ENCODE measurements around the gene UFSP1. TPM values are rescaled to one million over a fixed set of nuclear protein-coding genes. Genes with fewer than 3 reads are reported as not detected.

The UFSP1 gene
- total RNA-seq, 4 donors from 2014 or later: 1.3 to 19.1 (median 3.7) TPM; not detected in 1

DNA sequence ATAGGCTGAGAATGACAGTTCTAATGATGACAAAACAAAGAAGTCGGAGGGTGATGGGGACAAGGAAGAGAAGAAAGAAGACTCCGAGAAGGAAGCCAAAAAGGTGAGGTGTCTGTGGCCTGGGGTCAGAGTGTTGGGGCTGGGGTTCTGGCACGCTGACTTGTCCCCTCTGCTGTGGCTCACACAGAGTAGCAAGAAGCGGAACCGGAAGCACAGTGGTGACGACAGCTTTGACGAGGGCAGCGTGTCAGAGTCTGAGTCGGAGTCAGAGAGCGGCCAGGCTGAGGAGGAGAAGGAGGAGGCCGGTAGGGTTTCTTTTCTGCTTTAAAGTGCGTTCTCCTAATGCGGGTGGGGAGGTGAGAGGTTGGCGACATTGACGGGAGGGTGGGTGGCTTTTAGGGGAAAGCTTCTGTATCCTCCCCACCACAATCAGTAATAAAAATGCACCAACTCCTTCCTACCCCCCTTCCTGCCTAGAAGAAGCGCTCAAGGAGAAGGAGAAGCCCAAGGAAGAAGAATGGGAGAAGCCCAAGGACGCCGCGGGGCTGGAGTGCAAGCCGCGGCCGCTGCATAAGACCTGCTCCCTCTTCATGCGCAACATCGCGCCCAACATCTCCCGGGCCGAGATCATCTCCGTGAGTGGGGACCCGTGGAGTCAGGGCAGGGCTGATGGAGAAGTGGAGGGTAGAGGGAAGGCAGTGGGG is 4.6 kb downstream of the UFSP1 start:
- H3K36me3 ChIP-seq: peaks cover 0 to 64% (median 30%) of the 10 kb centered on the region in 4 donors

DNA sequence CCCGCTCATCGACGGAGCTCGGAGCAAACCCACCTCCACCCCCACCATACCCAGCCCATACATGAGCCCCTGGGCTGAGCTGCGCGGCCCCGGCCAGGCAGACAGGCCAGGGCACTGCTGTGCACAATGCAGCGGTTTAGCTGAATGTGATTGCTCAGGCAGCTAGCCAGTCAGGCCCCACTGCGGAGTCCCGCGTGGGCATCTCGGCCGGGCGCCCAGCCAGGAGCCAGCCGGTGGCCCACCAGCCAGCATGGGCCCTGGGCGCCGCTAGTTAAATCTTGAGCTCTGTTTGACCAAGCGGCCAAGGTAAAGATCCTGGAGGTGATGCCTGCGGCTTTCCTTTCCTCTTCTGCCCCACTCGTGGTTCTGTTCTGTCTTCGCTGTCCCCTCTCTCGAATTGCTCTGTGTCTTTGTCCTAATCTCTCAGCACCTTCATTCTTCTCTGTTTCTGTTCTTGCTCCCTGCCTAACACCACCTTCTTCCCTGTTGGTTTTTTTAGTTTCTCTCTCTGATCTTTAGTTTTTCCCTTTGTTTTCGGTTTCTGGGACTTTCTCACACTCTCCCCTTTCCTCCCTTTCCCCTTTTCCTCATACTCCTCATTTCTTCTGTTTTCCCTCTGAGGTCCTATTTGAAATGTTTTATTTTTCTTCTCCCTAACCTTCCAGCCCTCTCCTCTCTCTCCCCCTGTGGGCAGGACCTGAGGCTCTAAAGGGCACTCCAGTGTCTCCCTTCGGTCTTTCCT is 6.6 kb downstream of the UFSP1 start:
- H3K4me1 ChIP-seq: peaks cover 3 to 29% (median 6%) of the 10 kb centered on the region in 4 donors
- H3K9me3 ChIP-seq: no peaks in the 10 kb centered on the region
- TF ChIP-seq, protein P1, sequence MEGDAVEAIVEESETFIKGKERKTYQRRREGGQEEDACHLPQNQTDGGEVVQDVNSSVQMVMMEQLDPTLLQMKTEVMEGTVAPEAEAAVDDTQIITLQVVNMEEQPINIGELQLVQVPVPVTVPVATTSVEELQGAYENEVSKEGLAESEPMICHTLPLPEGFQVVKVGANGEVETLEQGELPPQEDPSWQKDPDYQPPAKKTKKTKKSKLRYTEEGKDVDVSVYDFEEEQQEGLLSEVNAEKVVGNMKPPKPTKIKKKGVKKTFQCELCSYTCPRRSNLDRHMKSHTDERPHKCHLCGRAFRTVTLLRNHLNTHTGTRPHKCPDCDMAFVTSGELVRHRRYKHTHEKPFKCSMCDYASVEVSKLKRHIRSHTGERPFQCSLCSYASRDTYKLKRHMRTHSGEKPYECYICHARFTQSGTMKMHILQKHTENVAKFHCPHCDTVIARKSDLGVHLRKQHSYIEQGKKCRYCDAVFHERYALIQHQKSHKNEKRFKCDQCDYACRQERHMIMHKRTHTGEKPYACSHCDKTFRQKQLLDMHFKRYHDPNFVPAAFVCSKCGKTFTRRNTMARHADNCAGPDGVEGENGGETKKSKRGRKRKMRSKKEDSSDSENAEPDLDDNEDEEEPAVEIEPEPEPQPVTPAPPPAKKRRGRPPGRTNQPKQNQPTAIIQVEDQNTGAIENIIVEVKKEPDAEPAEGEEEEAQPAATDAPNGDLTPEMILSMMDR (IDR thresholded peaks at IDR 0.05): no peak
- TF ChIP-seq POLR2AphosphoS5 (IDR thresholded peaks at IDR 0.05): no peak
- TF ChIP-seq POLR2A (IDR thresholded peaks at IDR 0.05): no peak
- TF ChIP-seq EP300 (IDR thresholded peaks at IDR 0.05; ENCODE audit: low read depth): no peak
- no peaks in the 10 kb centered on the region for H3K27me3 ChIP-seq
- intact Hi-C loops (cut with DNase I; ENCODE audit: low total_unique reads) (no loop called here), in situ Hi-C loops (cut with MboI; ENCODE audit: low pct_ligation_motif_present in 1 of 4, low pct_unique_long_range_greater_than_20kb in 1 of 4, low sequenced_read_pairs in 3 of 4) (no loop called here)
- DNase-seq: no peak
- no peak overlapping the region for H3K27ac ChIP-seq
- 93 to 97% methylated on average over 7 to 24 of the region's 24 CpGs for WGBS, 2 donors (ENCODE audit: low coverage in 1 of 2)
- H3K4me3 ChIP-seq: no peak overlapping the region
- peaks cover 0 to 64% (median 30%) of the 10 kb centered on the region in 4 donors for H3K36me3 ChIP-seq

More for the DNA sequence above, 4.6 kb downstream of the UFSP1 start:
- H3K4me1 ChIP-seq: peaks cover 14 to 27% (median 19%) of the 10 kb centered on the region in 4 donors
- whole genome bisulfite sequencing, 2 donors (ENCODE audit: low coverage in 1 of 2): 82 to 91% methylated on average over 12 to 29 of the region's 29 CpGs
- H3K9me3 ChIP-seq: no peaks in the 10 kb centered on the region
- H3K27me3 ChIP-seq: no peaks in the 10 kb centered on the region
- intact Hi-C loops (cut with DNase I; ENCODE audit: low total_unique reads) (no loop called here), in situ Hi-C loops (cut with MboI; ENCODE audit: low pct_ligation_motif_present in 1 of 4, low pct_unique_long_range_greater_than_20kb in 1 of 4, low sequenced_read_pairs in 3 of 4) (no loop called here)
- no peak for DNase-seq
- H3K4me3 ChIP-seq: no peak overlapping the region
- no peak for TF ChIP-seq POLR2AphosphoS5 (IDR thresholded peaks at IDR 0.05)
- no peak for TF ChIP-seq POLR2A (IDR thresholded peaks at IDR 0.05)
- TF ChIP-seq EP300 (IDR thresholded peaks at IDR 0.05; ENCODE audit: low read depth): no peak
- TF ChIP-seq, protein P1 (IDR thresholded peaks at IDR 0.05): no peak
- H3K27ac ChIP-seq: no peak overlapping the region

DNA sequence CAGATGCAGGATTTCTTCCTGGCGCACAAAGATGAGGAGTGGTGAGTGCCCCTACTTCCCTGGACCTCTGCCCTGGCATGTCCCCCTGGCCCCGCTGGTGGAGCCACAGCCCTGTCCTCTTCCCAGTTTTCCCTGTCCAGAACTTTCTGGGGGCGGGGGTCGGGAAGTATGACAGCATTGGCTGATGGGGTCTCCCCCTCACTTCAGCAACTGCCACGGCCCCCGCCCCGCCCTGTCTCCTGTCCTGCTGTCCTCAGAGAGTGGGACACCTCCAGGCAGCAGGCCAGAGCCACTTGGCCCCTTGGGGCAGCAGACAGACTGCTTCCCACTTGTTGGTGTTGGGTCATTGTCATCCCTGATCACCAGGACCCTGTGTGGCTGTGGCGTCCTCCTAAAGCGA is 7.3 kb downstream of the UFSP1 start:
- Histone ChIP-seq H3K36me3 (peaks cover 0 to 64% (median 29%) of the 10 kb centered on the region in 4 donors), H3K4me1 (peaks cover 0 to 29% (median 1%) of the 10 kb centered on the region in 4 donors), H3K27ac (no peak overlapping the region), H3K4me3 (no peak overlapping the region), H3K9me3 (no peaks in the 10 kb centered on the region), H3K27me3 (no peaks in the 10 kb centered on the region)
- no peak for DNase-seq
- intact Hi-C loops (cut with DNase I; ENCODE audit: low total_unique reads) (no loop called here), in situ Hi-C loops (cut with MboI; ENCODE audit: low pct_ligation_motif_present in 1 of 4, low pct_unique_long_range_greater_than_20kb in 1 of 4, low sequenced_read_pairs in 3 of 4) (no loop called here)
- TF ChIP-seq EP300 (IDR thresholded peaks at IDR 0.05; ENCODE audit: low read depth) (no peak), POLR2A (IDR thresholded peaks at IDR 0.05) (no peak), POLR2AphosphoS5 (IDR thresholded peaks at IDR 0.05) (no peak)
- TF ChIP-seq, protein P1 (IDR thresholded peaks at IDR 0.05): no peak
- WGBS, 2 donors (ENCODE audit: low coverage in 1 of 2): 93% methylated on average over 9 of the region's 9 CpGs; no CpG with 5 or more reads in 1 of the 2 donors

DNA sequence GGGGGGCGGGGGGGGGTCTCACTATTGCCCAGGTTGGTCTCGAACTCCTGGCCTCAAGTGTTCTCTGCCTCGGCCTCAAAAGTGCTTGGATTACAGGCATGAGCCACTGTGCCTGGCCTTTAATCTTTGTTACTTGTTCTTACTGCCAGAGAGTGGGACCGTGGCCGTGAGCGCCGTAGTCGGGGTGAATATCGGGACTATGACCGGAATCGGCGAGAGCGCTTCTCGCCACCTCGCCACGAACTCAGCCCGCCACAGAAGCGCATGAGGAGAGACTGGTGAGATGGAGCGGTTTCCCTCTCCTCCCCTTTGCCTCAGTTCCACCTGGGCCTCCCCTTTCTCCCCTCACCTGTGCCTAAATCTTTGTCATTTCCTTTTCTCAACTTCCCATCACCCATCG is 8.4 kb downstream of the UFSP1 start:
- Histone ChIP-seq H3K4me1 (peaks cover 7 to 34% (median 9%) of the 10 kb centered on the region in 4 donors), H3K27me3 (no peaks in the 10 kb centered on the region), H3K9me3 (no peaks in the 10 kb centered on the region), H3K36me3 (peaks cover 0 to 54% (median 24%) of the 10 kb centered on the region in 4 donors), H3K4me3 (no peak overlapping the region), H3K27ac (no peak overlapping the region)
- TF ChIP-seq POLR2A (IDR thresholded peaks at IDR 0.05) (no peak), POLR2AphosphoS5 (IDR thresholded peaks at IDR 0.05) (no peak), EP300 (IDR thresholded peaks at IDR 0.05; ENCODE audit: low read depth) (no peak)
- TF ChIP-seq, protein P1 (IDR thresholded peaks at IDR 0.05): no peak
- DNase-seq: no peak
- in situ Hi-C loops (cut with MboI; ENCODE audit: low pct_ligation_motif_present in 1 of 4, low pct_unique_long_range_greater_than_20kb in 1 of 4, low sequenced_read_pairs in 3 of 4): no loop called here
- intact Hi-C loops (cut with DNase I; ENCODE audit: low total_unique reads): no loop called here
- 93 to 100% methylated on average over 3 to 20 of the region's 20 CpGs for WGBS, 2 donors (ENCODE audit: low coverage in 1 of 2)

Measured in transverse colon (tissue), 4 donors.